HEK293 (cell line): ENCODE results near the gene TASP1.

Source experiments
- CTCF ChIA-PET: fragments of 350-600 bp; formaldehyde crosslinking; extraction: SDS; loops from one replicate; lab custom pipeline; 2021; ENCODE audit warnings: antibody characterized with exemption; lab: Yijun Ruan, JAX
- POLR2A ChIA-PET: fragments of 300-600 bp; formaldehyde crosslinking; extraction: SDS; loops from one replicate; lab custom pipeline; 2020; ENCODE audit warnings: antibody characterized with exemption, inconsistent platforms; lab: Yijun Ruan, JAX
- H3K27ac ChIP-seq: fragments of 200-500 bp; sonication (Bioruptor generic); 2 replicates; pipeline ENCODE4 v1.5.1; 2014; ENCODE audit warnings: low read depth, low read length, control low read depth, inconsistent platforms; ENCODE audit errors: extremely low read depth
- H3K36me3 ChIP-seq, 2 experiments: fragments of 200-500 bp in 1 of 2; sonication (Bioruptor generic) in 1 of 2; 1 replicate in 1 of 2; 2 replicates in 1 of 2; pipeline ENCODE4 v1.5.1; 2014 to 2017; ENCODE audit warnings: inconsistent platforms in 2 of 2, low read length in 2 of 2; ENCODE audit not compliant: control insufficient read depth in 2 of 2, insufficient read depth in 1 of 2
- H3K4me1 ChIP-seq: fragments of 200-500 bp; sonication (Bioruptor generic); 2 replicates; pipeline ENCODE4 v1.5.1; 2014; ENCODE audit warnings: mild to moderate bottlenecking, low read length, inconsistent platforms; ENCODE audit not compliant: control insufficient read depth, insufficient read depth
- H3K4me3 ChIP-seq: 2 replicates; pipeline ENCODE4 v1.5.1; 2011; ENCODE audit warnings: low read depth, mild to moderate bottlenecking, control low read depth, low read length, moderate library complexity
- H3K9me3 ChIP-seq: fragments of 200-500 bp; sonication (Bioruptor generic); 2 replicates; pipeline ENCODE4 v1.5.1; 2014; ENCODE audit warnings: low read depth, low read length, inconsistent platforms; ENCODE audit not compliant: control insufficient read depth, insufficient read depth
- PRDM1 ChIP-seq: fragments of 450-650 bp; formaldehyde crosslinking; IDR thresholded peaks from 2 replicates; pipeline ENCODE4; 2016; ENCODE audit warnings: missing biosample characterization, missing genetic modification characterization
- SP3 ChIP-seq: fragments of 450-650 bp; formaldehyde crosslinking; IDR thresholded peaks from 2 replicates; pipeline ENCODE4 v1.5.1; 2016; ENCODE audit warnings: missing biosample characterization, missing genetic modification characterization
- TSHZ1 ChIP-seq: fragments of 450-650 bp; formaldehyde crosslinking; IDR thresholded peaks from 2 replicates; pipeline ENCODE4 v1.5.1; 2016; ENCODE audit warnings: missing biosample characterization, missing genetic modification characterization, borderline replicate concordance
- ZFP37 ChIP-seq: fragments of 450-650 bp; formaldehyde crosslinking; IDR thresholded peaks from 2 replicates; pipeline ENCODE4 v1.5.1; 2016; ENCODE audit warnings: missing biosample characterization, missing genetic modification characterization
- ZIC2 ChIP-seq: fragments of 450-650 bp; formaldehyde crosslinking; IDR thresholded peaks from 2 replicates; pipeline ENCODE4 v1.5.1; 2016; ENCODE audit warnings: missing biosample characterization, missing genetic modification characterization
- ZNF202 ChIP-seq: fragments of 450-650 bp; formaldehyde crosslinking; IDR thresholded peaks from 2 replicates; pipeline ENCODE4 v1.5.1; 2016; ENCODE audit warnings: missing biosample characterization, missing genetic modification characterization, borderline replicate concordance
- ZNF350 ChIP-seq: fragments of 450-650 bp; formaldehyde crosslinking; IDR thresholded peaks from 2 replicates; pipeline ENCODE4 v1.5.0; 2017; ENCODE audit warnings: missing biosample characterization, mild to moderate bottlenecking, missing genetic modification characterization
- ZNF37A ChIP-seq: fragments of 450-650 bp; IDR thresholded peaks from 2 replicates; pipeline ENCODE4 v1.5.1; 2018; ENCODE audit warnings: missing biosample characterization, missing genetic modification characterization
- ZNF514 ChIP-seq: fragments of 450-650 bp; formaldehyde crosslinking; IDR thresholded peaks from 2 replicates; pipeline ENCODE4 v1.5.1; 2016; ENCODE audit warnings: missing biosample characterization, missing genetic modification characterization
- ZNF529 ChIP-seq: fragments of 450-650 bp; formaldehyde crosslinking; IDR thresholded peaks from 2 replicates; pipeline ENCODE4 v1.5.1; 2017; ENCODE audit warnings: missing genetic modification characterization, missing biosample characterization; ENCODE audit not compliant: insufficient replicate concordance
- ZNF544 ChIP-seq: fragments of 450-650 bp; formaldehyde crosslinking; IDR thresholded peaks from 2 replicates; pipeline ENCODE4 v1.5.0; 2017; ENCODE audit warnings: missing biosample characterization, missing genetic modification characterization
- ZNF548 ChIP-seq: fragments of 450-650 bp; formaldehyde crosslinking; IDR thresholded peaks from 2 replicates; pipeline ENCODE4 v1.5.1; 2016; ENCODE audit warnings: missing biosample characterization, missing genetic modification characterization
- ZNF596 ChIP-seq: fragments of 450-650 bp; IDR thresholded peaks from 2 replicates; pipeline ENCODE4 v1.5.0; 2018; ENCODE audit warnings: missing biosample characterization, mild to moderate bottlenecking, missing genetic modification characterization, moderate library complexity
- ZNF677 ChIP-seq: fragments of 450-650 bp; IDR thresholded peaks from 2 replicates; pipeline ENCODE4 v1.5.0; 2018; ENCODE audit warnings: missing biosample characterization, mild to moderate bottlenecking, missing genetic modification characterization, moderate library complexity
- ZNF747 ChIP-seq: fragments of 450-650 bp; formaldehyde crosslinking; IDR thresholded peaks from 2 replicates; pipeline ENCODE4 v1.5.1; 2016; ENCODE audit warnings: missing biosample characterization, missing genetic modification characterization
- ZNF785 ChIP-seq: fragments of 450-650 bp; formaldehyde crosslinking; IDR thresholded peaks from 2 replicates; pipeline ENCODE4 v1.5.1; 2016; ENCODE audit warnings: missing biosample characterization, missing genetic modification characterization
- ZNF792 ChIP-seq: fragments of 450-650 bp; formaldehyde crosslinking; IDR thresholded peaks from 2 replicates; pipeline ENCODE4 v1.5.1; 2016; ENCODE audit warnings: missing biosample characterization, missing genetic modification characterization
- TF ChIP-seq, protein P1 (sequence below): fragments of 450-650 bp; IDR thresholded peaks from 2 replicates; pipeline ENCODE4 v1.5.1; 2018; ENCODE audit warnings: missing biosample characterization, mild to moderate bottlenecking, missing genetic modification characterization
- TF ChIP-seq, protein P2 (sequence below): fragments of 450-650 bp; formaldehyde crosslinking; IDR thresholded peaks from 2 replicates; pipeline ENCODE4 v1.5.1; 2016; ENCODE audit warnings: missing biosample characterization, missing genetic modification characterization
- TF ChIP-seq, protein P3 (sequence below): fragments of 450-650 bp; formaldehyde crosslinking; IDR thresholded peaks from 2 replicates; pipeline ENCODE4 v1.5.1; 2016; ENCODE audit warnings: missing biosample characterization, missing genetic modification characterization

The TASP1 gene

GRCh38 chr20:13671512-13671911 lies 32.8 kb upstream of the TASP1 start:
- POLR2A ChIA-PET: no interaction called here

GRCh38 chr20:13670160-13670559 lies 31.4 kb upstream of the TASP1 start:
- no peaks in the 10 kb centered on the region for H3K4me1 ChIP-seq
- no peaks in the 10 kb centered on the region for H3K36me3 ChIP-seq
- ChIA-PET POLR2A (no interaction called here), CTCF (no interaction called here)
- H3K9me3 ChIP-seq: no peaks in the 10 kb centered on the region
- H3K27ac ChIP-seq: no peak overlapping the region
- TF ChIP-seq, protein P1, sequence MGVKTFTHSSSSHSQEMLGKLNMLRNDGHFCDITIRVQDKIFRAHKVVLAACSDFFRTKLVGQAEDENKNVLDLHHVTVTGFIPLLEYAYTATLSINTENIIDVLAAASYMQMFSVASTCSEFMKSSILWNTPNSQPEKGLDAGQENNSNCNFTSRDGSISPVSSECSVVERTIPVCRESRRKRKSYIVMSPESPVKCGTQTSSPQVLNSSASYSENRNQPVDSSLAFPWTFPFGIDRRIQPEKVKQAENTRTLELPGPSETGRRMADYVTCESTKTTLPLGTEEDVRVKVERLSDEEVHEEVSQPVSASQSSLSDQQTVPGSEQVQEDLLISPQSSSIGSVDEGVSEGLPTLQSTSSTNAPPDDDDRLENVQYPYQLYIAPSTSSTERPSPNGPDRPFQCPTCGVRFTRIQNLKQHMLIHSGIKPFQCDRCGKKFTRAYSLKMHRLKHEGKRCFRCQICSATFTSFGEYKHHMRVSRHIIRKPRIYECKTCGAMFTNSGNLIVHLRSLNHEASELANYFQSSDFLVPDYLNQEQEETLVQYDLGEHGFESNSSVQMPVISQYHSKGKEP (tag by site-specific recombination): no peak
- no peak for TF ChIP-seq ZNF37A (tag by site-specific recombination)
- TF ChIP-seq ZIC2 (tag by site-specific recombination): no peak
- no peak for TF ChIP-seq ZNF792 (tag by site-specific recombination)
- TF ChIP-seq, protein P2, sequence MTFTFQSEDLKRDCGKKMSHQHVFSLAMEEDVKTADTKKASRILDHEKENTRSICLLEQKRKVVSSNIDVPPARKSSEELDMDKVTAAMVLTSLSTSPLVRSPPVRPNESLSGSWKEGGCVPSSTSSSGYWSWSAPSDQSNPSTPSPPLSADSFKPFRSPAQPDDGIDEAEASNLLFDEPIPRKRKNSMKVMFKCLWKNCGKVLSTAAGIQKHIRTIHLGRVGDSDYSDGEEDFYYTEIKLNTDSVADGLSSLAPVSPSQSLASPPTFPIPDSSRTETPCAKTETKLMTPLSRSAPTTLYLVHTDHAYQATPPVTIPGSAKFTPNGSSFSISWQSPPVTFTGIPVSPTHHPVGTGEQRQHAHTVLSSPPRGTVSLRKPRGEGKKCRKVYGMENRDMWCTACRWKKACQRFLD (tag by site-specific recombination): no peak
- TF ChIP-seq ZNF350: no peak
- no peak for TF ChIP-seq ZNF785 (tag by site-specific recombination)
- no peak overlapping the region for H3K4me3 ChIP-seq

More at GRCh38 chr20:13671512-13671911, 32.8 kb upstream of the TASP1 start:
- H3K27ac ChIP-seq: no peak overlapping the region
- no peak for TF ChIP-seq ZNF202 (tag by site-specific recombination)
- no peak for TF ChIP-seq ZFP37 (tag by site-specific recombination)
- no peak for TF ChIP-seq ZNF514 (tag by site-specific recombination)
- TF ChIP-seq PRDM1: no peak
- no peak for TF ChIP-seq ZNF529
- no peak for TF ChIP-seq ZNF544 (tag by site-specific recombination)
- no peak for TF ChIP-seq ZNF677 (tag by site-specific recombination)
- TF ChIP-seq, protein P3, sequence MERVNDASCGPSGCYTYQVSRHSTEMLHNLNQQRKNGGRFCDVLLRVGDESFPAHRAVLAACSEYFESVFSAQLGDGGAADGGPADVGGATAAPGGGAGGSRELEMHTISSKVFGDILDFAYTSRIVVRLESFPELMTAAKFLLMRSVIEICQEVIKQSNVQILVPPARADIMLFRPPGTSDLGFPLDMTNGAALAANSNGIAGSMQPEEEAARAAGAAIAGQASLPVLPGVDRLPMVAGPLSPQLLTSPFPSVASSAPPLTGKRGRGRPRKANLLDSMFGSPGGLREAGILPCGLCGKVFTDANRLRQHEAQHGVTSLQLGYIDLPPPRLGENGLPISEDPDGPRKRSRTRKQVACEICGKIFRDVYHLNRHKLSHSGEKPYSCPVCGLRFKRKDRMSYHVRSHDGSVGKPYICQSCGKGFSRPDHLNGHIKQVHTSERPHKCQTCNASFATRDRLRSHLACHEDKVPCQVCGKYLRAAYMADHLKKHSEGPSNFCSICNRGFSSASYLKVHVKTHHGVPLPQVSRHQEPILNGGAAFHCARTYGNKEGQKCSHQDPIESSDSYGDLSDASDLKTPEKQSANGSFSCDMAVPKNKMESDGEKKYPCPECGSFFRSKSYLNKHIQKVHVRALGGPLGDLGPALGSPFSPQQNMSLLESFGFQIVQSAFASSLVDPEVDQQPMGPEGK (tag by site-specific recombination): no peak
- TF ChIP-seq ZNF747 (tag by site-specific recombination): no peak
- TF ChIP-seq TSHZ1 (tag by site-specific recombination): no peak
- TF ChIP-seq ZNF596: no peak
- no peak for TF ChIP-seq SP3 (tag by site-specific recombination)
- TF ChIP-seq ZNF548 (tag by site-specific recombination): no peak
- CTCF ChIA-PET: interaction anchor here (0.6 to 0.8 kb wide), 2 partner anchors 9 to 349 kb away, joined by 3 to 6 read pairs; no protein-coding TSS in a partner anchor
- no peaks in the 10 kb centered on the region for H3K9me3 ChIP-seq
- no peak overlapping the region for H3K4me3 ChIP-seq
- no peaks in the 10 kb centered on the region for H3K36me3 ChIP-seq
- no peaks in the 10 kb centered on the region for H3K4me1 ChIP-seq
